Measurements from ENCODE around the gene DSC1.

DSC1 gene

GRCh38 chr18:31102025-31102684, 60.5 kb downstream of the DSC1 start, which contains the start of gene DSC2:
TSS of gene DSC2 (minus strand) at chr18:31102421. CDS start at chr18:31101971, 450 bp downstream.
- no peak for DNase-seq

GRCh38 chr18:31101183-31102024, 61.3 kb downstream of the DSC1 start:
- no peak for DNase-seq

GRCh38 chr18:31100436-31101182, 62.0 kb downstream of the DSC1 start:
- DNase-seq: no peak

GRCh38 chr18:31099450-31100230, 63.0 kb downstream of the DSC1 start:
- no peak for DNase-seq

GRCh38 chr18:31098878-31099277, 63.8 kb downstream of the DSC1 start:
- DNase-seq: no peak

GRCh38 chr18:31097666-31098065, 65.0 kb downstream of the DSC1 start:
- DNase-seq: no peak

GRCh38 chr18:31093880-31094279, 68.8 kb downstream of the DSC1 start:
- no peak for DNase-seq

GRCh38 chr18:31093294-31093693, 69.4 kb downstream of the DSC1 start:
- no peak for DNase-seq

- no peak for DNase-seq
These were observed 71.3 kb downstream of the DSC1 start for GRCh38 chr18:31091350-31091749.

GRCh38 chr18:31088532-31088931, 74.1 kb downstream of the DSC1 start:
- no peak for DNase-seq

- DNase-seq: no peak
These were observed 82.7 kb downstream of the DSC1 start for GRCh38 chr18:31079973-31080372.

Data from NCI-H1436 (cell line).